GM12878 (cell line): ENCODE data around the gene FOSL1. TPM values are rescaled to one million over a fixed set of nuclear protein-coding genes. Genes with fewer than 3 reads are reported as not detected.

ENCODE experiments used
- ATF7 ChIP-seq: fragments of 450-650 bp; IDR thresholded peaks from 2 replicates; pipeline ENCODE4 v1.6.1; 2016; ENCODE audit warnings: low read depth, mild to moderate bottlenecking
- CHD4 ChIP-seq: fragments of 200-600 bp; sonication (generic); IDR thresholded peaks from 2 replicates; pipeline ENCODE4 v1.6.1; 2016; ENCODE audit warnings: mild to moderate bottlenecking
- ESRRA ChIP-seq: IDR thresholded peaks from 2 replicates; pipeline ENCODE4 v1.6.1; 2012; ENCODE audit warnings: mild to moderate bottlenecking, low read length, improper control_type of control experiment
- FOXM1 ChIP-seq: IDR thresholded peaks from 2 replicates; pipeline ENCODE4 v1.6.1; 2012; ENCODE audit warnings: low read depth, mild to moderate bottlenecking, inconsistent platforms, low read length, moderate library complexity
- HDAC2 ChIP-seq: fragments of 200-600 bp; sonication (generic); IDR thresholded peaks from 2 replicates; pipeline ENCODE4 v1.6.1; 2017
- IKZF1 ChIP-seq: fragments of 450-650 bp; conservative IDR thresholded peaks from 2 replicates; pipeline ENCODE4 v1.6.1; 2017; ENCODE audit warnings: antibody characterized with exemption, mild to moderate bottlenecking
- LARP7 ChIP-seq: fragments of 450-650 bp; IDR thresholded peaks from 2 replicates; pipeline ENCODE4 v1.6.1; 2017; ENCODE audit warnings: mild to moderate bottlenecking
- MEF2B ChIP-seq: fragments of 450-650 bp; IDR thresholded peaks from 2 replicates; pipeline ENCODE4 v1.6.1; 2018; ENCODE audit warnings: mild to moderate bottlenecking, moderate library complexity; ENCODE audit not compliant: partially characterized antibody, poor library complexity, severe bottlenecking
- MXI1 ChIP-seq: fragments of 150-350 bp; IDR thresholded peaks from 2 replicates; pipeline ENCODE4 v1.6.1; 2011; ENCODE audit warnings: low read depth, mild to moderate bottlenecking, inconsistent platforms, low read length, improper control_type of control experiment
- NFYA ChIP-seq: IDR thresholded peaks from 2 replicates; pipeline ENCODE4 v1.6.1; 2011; ENCODE audit warnings: low read depth, mild to moderate bottlenecking, low read length, improper control_type of control experiment, borderline replicate concordance
- NKRF ChIP-seq: fragments of 450-650 bp; conservative IDR thresholded peaks from 2 replicates; pipeline ENCODE4 v1.6.1; 2017; ENCODE audit warnings: mild to moderate bottlenecking, moderate library complexity
- PKNOX1 ChIP-seq: fragments of 450-650 bp; IDR thresholded peaks from 2 replicates; pipeline ENCODE4 v1.6.1; 2016; ENCODE audit warnings: mild to moderate bottlenecking
- POLR2A ChIP-seq: IDR thresholded peaks from 2 replicates; pipeline ENCODE4 v1.6.1; 2011; ENCODE audit warnings: low read depth, mild to moderate bottlenecking, low read length
- RBBP5 ChIP-seq: fragments of 200-600 bp; sonication (generic); conservative IDR thresholded peaks from 2 replicates; pipeline ENCODE4 v1.6.1; 2016
- RELB ChIP-seq: fragments of 450-650 bp; IDR thresholded peaks from 2 replicates; pipeline ENCODE4 v1.6.1; 2017; ENCODE audit warnings: low read depth, mild to moderate bottlenecking, moderate library complexity
- SIN3A ChIP-seq: IDR thresholded peaks from 2 replicates; pipeline ENCODE4 v1.6.1; 2012; ENCODE audit warnings: low read depth, low read length, improper control_type of control experiment
- SMAD1 ChIP-seq: fragments of 450-650 bp; IDR thresholded peaks from 2 replicates; pipeline ENCODE4 v1.6.1; 2018; ENCODE audit warnings: mild to moderate bottlenecking, low read depth; ENCODE audit not compliant: partially characterized antibody
- SRF ChIP-seq, 2 experiments: IDR thresholded peaks; 2 replicates each; pipeline ENCODE4 v1.6.1; 2011; ENCODE audit warnings: low read depth in 2 of 2, low read length in 2 of 2, mild to moderate bottlenecking in 1 of 2, moderate library complexity in 1 of 2
- SUZ12 ChIP-seq: fragments of 200-600 bp; sonication (generic); IDR thresholded peaks from one replicate; pipeline ENCODE4 v1.6.1; 2018; ENCODE audit warnings: antibody characterized with exemption, mild to moderate bottlenecking; ENCODE audit not compliant: unreplicated experiment
- TARDBP ChIP-seq: IDR thresholded peaks from 2 replicates; pipeline ENCODE4 v1.6.1; 2016; ENCODE audit warnings: borderline replicate concordance
- polyA plus RNA-seq, 11 experiments: library from polyadenylated mRNA; depleted of rRNA in 4 of 11; unstranded in 6 of 11; stranded (reverse) in 5 of 11; fragments of >200 nt; fragmentation: Nextera tagmentation in 4 of 11; fragmentation: Illumina TruSeq in 1 of 11; extraction: Ambion mirVana in 4 of 11; extraction: Trizol in 1 of 11; gene quantifications; 1 replicate in 1 of 11; 2 replicates in 10 of 11; pipeline versions ENCODE4 v1.2.1 to v1.2.3, GENCODE V29; 2011 to 2016; ENCODE audit warnings: inconsistent platforms in 2 of 11, missing spikeins in 2 of 11, low read depth in 1 of 11
- total RNA-seq, 4 experiments: library from RNA; depleted of rRNA in 3 of 4; stranded (reverse); fragments of >200 nt in 3 of 4; fragmentation: Illumina TruSeq in 1 of 4; extraction: Trizol in 1 of 4; gene quantifications; 2 replicates each; pipeline versions ENCODE4 v1.2.1 to v1.2.3, GENCODE V29; 2013 to 2021
- TF ChIP-seq, protein P1 (sequence below): fragments of 450-650 bp; IDR thresholded peaks from 2 replicates; pipeline ENCODE4 v1.6.1; 2014; ENCODE audit warnings: mild to moderate bottlenecking
- TF ChIP-seq, protein P2 (sequence below): IDR thresholded peaks from 2 replicates; pipeline ENCODE4 v1.6.1; 2011; ENCODE audit warnings: low read depth, low read length, improper control_type of control experiment, borderline replicate concordance
- TF ChIP-seq, protein P3 (sequence below): IDR thresholded peaks from 2 replicates; pipeline ENCODE4 v1.6.1; 2011; ENCODE audit warnings: mild to moderate bottlenecking, low read depth, low read length, moderate library complexity; ENCODE audit not compliant: insufficient replicate concordance

Gene FOSL1
- total and polyA plus RNA-seq, 10 of the 15 experiments (the other 5 are each of a cell fraction or from before 2014, with no cell fraction given): 0.82 to 5.4 (median 2.1) TPM

DNA sequence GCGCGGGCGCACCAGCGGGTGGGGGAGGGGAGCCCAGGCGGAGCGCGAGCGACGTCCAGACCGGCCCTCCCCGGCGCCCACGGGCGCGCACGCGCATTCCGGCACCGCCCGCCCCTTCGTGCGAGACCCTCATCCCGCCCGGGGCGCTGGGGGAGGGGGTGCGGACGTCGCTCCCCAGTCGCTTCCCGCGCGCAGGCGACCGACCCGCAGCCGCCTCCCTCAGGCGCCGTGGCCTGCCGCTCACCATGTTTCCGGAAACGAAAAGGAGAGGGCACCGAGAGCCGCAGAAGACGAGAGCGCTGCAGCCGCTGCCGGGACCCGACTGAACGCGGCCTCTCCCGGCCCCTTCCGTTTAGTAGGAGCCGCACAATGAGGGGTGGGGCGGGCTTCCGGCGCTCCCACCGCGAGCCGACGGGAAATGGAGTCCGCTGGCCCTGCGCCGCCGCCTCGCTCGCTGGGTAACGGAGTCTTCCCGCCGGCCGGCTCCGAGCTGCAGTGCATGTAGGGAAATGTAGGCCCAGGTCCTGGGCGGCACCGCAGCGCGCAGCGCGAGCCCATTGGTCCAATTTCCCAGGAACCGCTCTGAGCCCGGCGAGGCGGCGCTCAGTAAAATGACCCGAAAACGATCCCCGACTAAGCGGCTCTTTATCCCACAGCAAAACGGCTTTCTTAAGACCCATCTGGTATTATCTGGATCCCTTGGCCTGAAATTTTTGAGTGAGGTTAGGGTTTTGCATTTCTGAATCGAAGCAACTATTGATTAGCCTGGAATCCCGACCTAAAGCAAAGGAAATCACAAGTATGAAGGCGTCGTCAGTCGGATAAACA is 42.1 kb downstream of the FOSL1 start, which contains the start of gene CFL1 (continued):
- TF ChIP-seq ESRRA: no peak
- TF ChIP-seq SMAD1: no peak
- peak; percentile 40 to 55; a peak in 2 of 4 replicates for TF ChIP-seq SRF (IDR thresholded peaks at IDR 0.05; ENCODE audit: low read depth in 2 of 2, low read length in 2 of 2)
- no peak for TF ChIP-seq HDAC2
- no peak for TF ChIP-seq RBBP5
- no peak for TF ChIP-seq MEF2B
- TF ChIP-seq IKZF1: peak; percentile 99
- TF ChIP-seq, protein P1, sequence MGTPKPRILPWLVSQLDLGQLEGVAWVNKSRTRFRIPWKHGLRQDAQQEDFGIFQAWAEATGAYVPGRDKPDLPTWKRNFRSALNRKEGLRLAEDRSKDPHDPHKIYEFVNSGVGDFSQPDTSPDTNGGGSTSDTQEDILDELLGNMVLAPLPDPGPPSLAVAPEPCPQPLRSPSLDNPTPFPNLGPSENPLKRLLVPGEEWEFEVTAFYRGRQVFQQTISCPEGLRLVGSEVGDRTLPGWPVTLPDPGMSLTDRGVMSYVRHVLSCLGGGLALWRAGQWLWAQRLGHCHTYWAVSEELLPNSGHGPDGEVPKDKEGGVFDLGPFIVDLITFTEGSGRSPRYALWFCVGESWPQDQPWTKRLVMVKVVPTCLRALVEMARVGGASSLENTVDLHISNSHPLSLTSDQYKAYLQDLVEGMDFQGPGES: no peak; the same call in 1 of the 2 replicates
- TF ChIP-seq SUZ12: no peak
- TF ChIP-seq MXI1: 0 out of 2 replicates have a peak, but pooled peaks have one; percentile 36
- TF ChIP-seq, protein P2, sequence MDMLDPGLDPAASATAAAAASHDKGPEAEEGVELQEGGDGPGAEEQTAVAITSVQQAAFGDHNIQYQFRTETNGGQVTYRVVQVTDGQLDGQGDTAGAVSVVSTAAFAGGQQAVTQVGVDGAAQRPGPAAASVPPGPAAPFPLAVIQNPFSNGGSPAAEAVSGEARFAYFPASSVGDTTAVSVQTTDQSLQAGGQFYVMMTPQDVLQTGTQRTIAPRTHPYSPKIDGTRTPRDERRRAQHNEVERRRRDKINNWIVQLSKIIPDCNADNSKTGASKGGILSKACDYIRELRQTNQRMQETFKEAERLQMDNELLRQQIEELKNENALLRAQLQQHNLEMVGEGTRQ: no peak
- TF ChIP-seq, protein P3, sequence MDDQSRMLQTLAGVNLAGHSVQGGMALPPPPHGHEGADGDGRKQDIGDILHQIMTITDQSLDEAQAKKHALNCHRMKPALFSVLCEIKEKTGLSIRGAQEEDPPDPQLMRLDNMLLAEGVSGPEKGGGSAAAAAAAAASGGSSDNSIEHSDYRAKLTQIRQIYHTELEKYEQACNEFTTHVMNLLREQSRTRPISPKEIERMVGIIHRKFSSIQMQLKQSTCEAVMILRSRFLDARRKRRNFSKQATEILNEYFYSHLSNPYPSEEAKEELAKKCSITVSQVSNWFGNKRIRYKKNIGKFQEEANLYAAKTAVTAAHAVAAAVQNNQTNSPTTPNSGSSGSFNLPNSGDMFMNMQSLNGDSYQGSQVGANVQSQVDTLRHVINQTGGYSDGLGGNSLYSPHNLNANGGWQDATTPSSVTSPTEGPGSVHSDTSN: peak; percentile 34
- no peak; the same call in 1 of the 2 replicates for TF ChIP-seq PKNOX1
- TF ChIP-seq RELB: no peak
- TF ChIP-seq LARP7: peak; percentile 98
- peak; percentile 98 for TF ChIP-seq POLR2A
- no peak for TF ChIP-seq FOXM1
- TF ChIP-seq CHD4: no peak
- peak; percentile 88 for TF ChIP-seq NKRF
- TF ChIP-seq NFYA: no peak
- peak; percentile 93 for TF ChIP-seq SIN3A
- peak; percentile 91 for TF ChIP-seq TARDBP
- TF ChIP-seq ATF7: no peak
